RWPE1 (cell line): ENCODE data around the gene FUS.
"Not testable (repeated sequence)": the region's sequence is repeated elsewhere in the genome, so short reads cannot be mapped to it uniquely, and the experiment has no call there.

Experiments
- CTCF ChIA-PET: fragments of 350-600 bp; sonication (Branson Sonifier 250); formaldehyde crosslinking; extraction: SDS; loops from one replicate; lab custom pipeline; 2021; lab: Yijun Ruan, JAX
- POLR2A ChIA-PET: fragments of 400-600 bp; formaldehyde crosslinking; extraction: SDS; loops from one replicate; lab custom pipeline; 2020; ENCODE audit warnings: antibody characterized with exemption; ENCODE audit not compliant: low non-redundant PET; lab: Yijun Ruan, JAX
- DNase-seq: peaks from one replicate; pipeline ENCODE4 v3.0.0; 2012; ENCODE audit warnings: low spot score
- H3K27ac ChIP-seq: fragments of 450-650 bp; 2 replicates; pipeline ENCODE4 v1.5.1; 2017
- CTCF ChIP-seq: fragments of 450-650 bp; conservative IDR thresholded peaks from 2 replicates; pipeline ENCODE4 v1.5.1; 2017; ENCODE audit warnings: low read depth, mild to moderate bottlenecking

The FUS gene

GRCh38 chr16:31194898-31195297, 15.0 kb downstream of the FUS start:
- ChIA-PET POLR2A (no interaction called here), CTCF (no interaction called here)
- H3K27ac ChIP-seq: no peak overlapping the region
- no peak for TF ChIP-seq CTCF
- DNase-seq: no peak

- POLR2A ChIA-PET, CTCF ChIA-PET, DNase-seq: not testable (repeated sequence)
- 0 out of 2 replicates have a peak overlapping the region, but pooled peaks have one; percentile 44 for H3K27ac ChIP-seq
Observed at GRCh38 chr16:31195861-31196260, 15.9 kb downstream of the FUS start.

GRCh38 chr16:31196324-31197088, 16.6 kb downstream of the FUS start:
- DNase-seq: no peak
- H3K27ac ChIP-seq: peak overlapping the region; percentile 44
- CTCF ChIA-PET: no interaction called here
- POLR2A ChIA-PET: no interaction called here
- no peak for TF ChIP-seq CTCF

GRCh38 chr16:31198207-31198882, 18.4 kb downstream of the FUS start:
- ChIA-PET POLR2A (no interaction called here), CTCF (interaction anchor here (0.6 to 1.1 kb wide), 2 partner anchors 184 to 495 kb away, joined by 3 read pairs; no protein-coding TSS in a partner anchor)
- DNase-seq: no peak
- peak overlapping the region; percentile 63 for H3K27ac ChIP-seq
- no peak for TF ChIP-seq CTCF

GRCh38 chr16:31199430-31200041, 19.6 kb downstream of the FUS start:
- ChIA-PET CTCF (no interaction called here), POLR2A (no interaction called here)
- DNase-seq: no peak
- no peak for TF ChIP-seq CTCF
- peak overlapping the region; percentile 89 for H3K27ac ChIP-seq

GRCh38 chr16:31200111-31200510, 20.2 kb downstream of the FUS start:
- peak overlapping the region; percentile 89 for H3K27ac ChIP-seq
- DNase-seq, CTCF ChIA-PET, POLR2A ChIA-PET: not testable (repeated sequence)

GRCh38 chr16:31200821-31201568, 21.1 kb downstream of the FUS start:
- peak; percentile 42 for DNase-seq
- POLR2A ChIA-PET: no interaction called here
- H3K27ac ChIP-seq: peak overlapping the region; percentile 89
- CTCF ChIA-PET: interaction anchor here (0.8 to 1.4 kb wide), 2 partner anchors 181 to 259 kb away, joined by 3 to 4 read pairs; no protein-coding TSS in a partner anchor
- no peak for TF ChIP-seq CTCF
